GM12872 (cell line): ENCODE measurements around the gene PNMA6E.

Source experiments
- TF ChIP-seq, protein P1 (sequence below): IDR thresholded peaks from 3 replicates; pipeline ENCODE4 v1.5.1; 2011; ENCODE audit warnings: low read depth, mild to moderate bottlenecking, low read length, moderate library complexity; ENCODE audit not compliant: insufficient read depth

The PNMA6E gene

DNA sequence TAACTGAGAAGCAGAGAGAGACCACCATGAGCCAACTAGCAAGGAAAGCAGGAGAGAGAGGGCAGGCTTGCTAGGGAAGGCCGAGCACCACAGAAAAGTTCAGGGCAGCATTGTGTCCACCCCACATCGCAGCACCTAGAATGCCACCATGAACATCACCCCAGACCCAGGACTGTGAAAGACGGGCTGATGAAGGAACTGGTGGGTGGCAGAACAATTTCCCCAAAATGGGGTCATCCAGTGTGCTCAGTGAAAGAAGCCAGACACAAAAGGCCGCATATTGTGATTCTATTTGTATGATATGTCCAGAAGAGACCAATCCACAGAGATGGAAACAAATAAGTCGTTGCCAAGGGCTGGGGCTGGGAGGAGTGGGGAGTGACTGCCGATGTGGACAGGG, 16.8 kb downstream of the PNMA6E start:
- TF ChIP-seq, protein P1, sequence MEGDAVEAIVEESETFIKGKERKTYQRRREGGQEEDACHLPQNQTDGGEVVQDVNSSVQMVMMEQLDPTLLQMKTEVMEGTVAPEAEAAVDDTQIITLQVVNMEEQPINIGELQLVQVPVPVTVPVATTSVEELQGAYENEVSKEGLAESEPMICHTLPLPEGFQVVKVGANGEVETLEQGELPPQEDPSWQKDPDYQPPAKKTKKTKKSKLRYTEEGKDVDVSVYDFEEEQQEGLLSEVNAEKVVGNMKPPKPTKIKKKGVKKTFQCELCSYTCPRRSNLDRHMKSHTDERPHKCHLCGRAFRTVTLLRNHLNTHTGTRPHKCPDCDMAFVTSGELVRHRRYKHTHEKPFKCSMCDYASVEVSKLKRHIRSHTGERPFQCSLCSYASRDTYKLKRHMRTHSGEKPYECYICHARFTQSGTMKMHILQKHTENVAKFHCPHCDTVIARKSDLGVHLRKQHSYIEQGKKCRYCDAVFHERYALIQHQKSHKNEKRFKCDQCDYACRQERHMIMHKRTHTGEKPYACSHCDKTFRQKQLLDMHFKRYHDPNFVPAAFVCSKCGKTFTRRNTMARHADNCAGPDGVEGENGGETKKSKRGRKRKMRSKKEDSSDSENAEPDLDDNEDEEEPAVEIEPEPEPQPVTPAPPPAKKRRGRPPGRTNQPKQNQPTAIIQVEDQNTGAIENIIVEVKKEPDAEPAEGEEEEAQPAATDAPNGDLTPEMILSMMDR, result no peak

DNA sequence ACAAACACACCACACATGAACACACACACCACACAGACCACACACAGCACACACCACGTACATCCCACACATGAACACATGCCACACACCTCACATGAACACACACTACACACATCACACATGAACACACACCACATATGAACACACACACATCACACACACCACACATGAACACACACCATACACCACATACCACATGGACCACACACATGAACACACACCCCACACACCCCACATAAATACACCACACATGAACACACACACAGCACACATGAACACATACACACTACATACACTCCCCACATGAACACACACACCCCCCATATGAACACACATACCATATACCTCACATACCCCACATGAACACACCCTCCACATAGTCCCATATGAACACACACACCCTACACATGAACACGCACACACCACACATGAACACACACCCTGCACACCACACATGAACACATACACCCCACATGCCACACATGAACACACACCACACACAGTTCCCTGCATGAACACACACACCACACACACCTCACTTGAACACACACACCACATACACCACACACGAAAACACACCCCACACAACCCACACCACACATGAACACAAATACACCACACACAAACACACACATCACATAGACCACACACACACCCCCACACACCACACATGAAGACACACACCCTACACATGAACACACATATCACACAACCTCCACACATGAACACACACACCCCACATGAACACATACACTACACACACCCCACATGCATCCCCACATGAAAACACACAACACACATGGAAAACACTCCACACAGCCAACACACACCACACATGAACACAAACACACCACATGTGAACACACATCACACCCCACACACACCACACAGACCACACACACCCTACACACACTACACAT, 18.3 kb downstream of the PNMA6E start:
- TF ChIP-seq, protein P1, result no peak

DNA sequence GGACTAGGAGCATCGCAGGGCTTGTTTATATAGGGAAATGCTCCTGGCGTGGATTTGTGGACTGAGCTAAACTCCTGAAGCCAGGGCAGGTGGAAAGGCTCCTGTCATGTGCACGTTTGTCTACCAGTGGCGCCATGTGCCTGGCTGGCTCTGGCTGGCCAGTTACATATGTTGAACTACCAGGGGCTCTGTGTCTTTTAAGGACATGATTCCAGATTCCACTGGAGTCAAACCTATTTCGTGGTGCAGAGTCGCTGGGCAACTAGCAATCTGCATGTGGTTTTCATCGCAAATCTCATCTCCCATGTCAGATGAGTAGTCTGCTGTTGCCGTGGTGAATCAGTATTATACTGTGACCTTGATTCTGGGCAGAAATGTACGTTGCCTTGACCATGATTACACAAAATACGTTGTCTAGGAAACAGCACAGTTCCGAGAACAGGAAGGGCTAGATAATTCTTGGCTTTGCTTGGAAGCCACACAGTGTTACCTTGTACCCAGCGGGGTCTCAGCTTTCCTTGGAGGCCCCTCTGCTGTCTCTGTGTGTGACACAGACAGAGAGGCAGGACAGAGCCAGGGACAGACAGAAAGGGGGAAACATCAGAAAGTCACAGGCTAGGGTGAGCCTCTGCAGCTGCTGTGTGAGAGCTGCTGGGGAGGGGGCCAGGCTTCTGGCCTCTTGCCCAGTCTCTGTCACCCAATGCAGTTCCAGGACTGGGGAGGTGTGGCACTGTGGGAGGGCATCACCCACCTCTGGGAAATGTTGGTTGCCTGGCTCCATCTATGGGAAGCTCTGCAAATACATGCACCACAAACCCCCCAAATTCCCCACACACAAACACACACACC, 19.2 kb downstream of the PNMA6E start:
- TF ChIP-seq, protein P1, result 0 out of 3 replicates have a peak, but pooled peaks have one; percentile 28

DNA sequence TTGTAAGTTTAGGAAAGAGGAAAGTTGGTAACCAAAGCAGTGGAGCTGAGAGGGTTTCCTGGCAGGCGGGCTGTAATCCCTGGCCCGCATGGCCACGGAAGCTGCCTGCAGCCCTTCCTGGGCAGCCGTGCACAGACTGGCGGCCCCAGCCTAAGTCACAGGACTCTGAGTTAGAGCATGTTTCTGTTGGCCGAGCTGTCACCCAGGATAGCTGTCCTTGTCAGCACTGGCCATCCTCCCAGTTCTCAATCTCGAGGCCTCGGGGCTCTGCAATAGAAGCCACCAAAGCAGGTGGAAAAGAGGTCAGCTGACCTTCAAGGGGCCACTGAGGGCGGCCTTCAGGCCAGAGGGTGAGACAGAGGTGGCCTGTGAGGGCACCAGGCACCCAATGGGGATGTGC, 20.5 kb downstream of the PNMA6E start:
- TF ChIP-seq, protein P1, result no peak

DNA sequence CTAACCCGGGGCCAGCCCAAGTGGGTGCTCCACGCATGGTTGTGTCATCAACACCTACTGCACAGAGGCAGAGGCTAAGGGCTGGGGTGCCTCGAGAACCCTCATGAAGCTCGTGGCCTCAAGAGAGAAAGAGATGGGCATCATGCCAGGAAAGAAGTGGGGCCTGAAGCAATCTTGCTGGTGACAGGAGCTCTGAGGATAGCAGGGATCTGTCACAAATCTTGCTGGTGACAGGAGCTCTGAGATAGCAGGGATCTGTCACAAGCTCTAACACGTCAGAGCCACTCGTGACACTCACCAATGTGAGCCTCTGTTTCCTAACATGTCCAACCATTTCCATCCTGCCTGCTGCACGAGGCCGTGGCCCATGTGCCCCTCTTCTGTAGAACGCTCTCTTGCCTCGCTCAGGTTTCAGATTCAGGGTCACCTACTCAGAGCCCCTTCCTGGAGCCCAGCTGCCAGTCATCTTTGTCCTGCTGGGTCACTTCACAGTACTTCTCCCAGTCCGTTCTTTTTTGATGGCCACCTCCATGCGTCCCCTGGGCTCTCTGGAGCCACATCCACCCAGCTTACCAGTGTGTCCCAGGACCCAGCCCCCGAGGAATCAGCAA, 21.1 kb downstream of the PNMA6E start:
- TF ChIP-seq, protein P1, result no peak

DNA sequence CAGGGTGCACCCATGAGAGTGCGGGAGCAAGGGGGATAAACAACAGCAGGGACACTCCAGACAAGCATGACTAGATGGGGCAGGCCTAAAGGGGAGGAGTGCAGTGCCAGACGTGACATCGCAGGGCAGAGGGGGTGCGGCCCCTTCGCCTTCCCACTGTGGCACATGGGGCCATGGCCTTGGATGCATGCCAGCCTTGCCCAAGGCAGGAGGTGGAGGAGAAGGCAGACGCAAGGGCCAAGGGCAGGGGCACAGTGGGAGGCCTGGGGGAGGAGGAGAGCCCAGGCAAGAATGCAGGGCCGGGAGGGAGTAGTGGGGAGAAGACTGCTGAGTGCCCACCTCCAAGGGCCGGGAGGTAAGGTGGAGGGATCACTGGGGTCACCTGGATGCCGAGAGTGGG, 21.6 kb downstream of the PNMA6E start:
- TF ChIP-seq, protein P1, result no peak

DNA sequence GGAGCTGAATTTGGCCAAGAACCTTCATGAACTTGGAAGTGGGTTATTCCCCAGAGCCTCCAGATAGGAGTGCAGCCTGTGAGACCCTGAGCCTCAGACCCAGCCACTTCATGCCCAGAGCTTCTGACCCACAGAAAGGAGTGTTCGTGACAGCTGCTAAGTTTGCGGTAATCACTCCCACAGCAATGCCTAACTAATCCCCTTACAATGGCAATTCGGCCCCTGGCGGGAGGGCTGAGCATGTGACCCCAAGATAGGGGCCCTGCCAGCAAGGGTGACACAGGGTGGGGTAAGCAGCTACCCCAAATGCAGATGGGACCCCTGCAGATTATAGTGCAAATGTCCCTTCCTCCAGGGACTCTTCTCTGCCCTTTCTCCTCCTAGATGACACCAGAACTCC, 22.5 kb downstream of the PNMA6E start:
- TF ChIP-seq, protein P1, result no peak
